ENCODE measurements around the gene ZC3H14. TPM values are rescaled to one million over a fixed set of nuclear protein-coding genes. Genes with fewer than 3 reads are reported as not detected.

Gene ZC3H14
- total RNA-seq, 4 donors from 2014 or later: 52.8 to 71.4 (median 59.3) TPM

DNA sequence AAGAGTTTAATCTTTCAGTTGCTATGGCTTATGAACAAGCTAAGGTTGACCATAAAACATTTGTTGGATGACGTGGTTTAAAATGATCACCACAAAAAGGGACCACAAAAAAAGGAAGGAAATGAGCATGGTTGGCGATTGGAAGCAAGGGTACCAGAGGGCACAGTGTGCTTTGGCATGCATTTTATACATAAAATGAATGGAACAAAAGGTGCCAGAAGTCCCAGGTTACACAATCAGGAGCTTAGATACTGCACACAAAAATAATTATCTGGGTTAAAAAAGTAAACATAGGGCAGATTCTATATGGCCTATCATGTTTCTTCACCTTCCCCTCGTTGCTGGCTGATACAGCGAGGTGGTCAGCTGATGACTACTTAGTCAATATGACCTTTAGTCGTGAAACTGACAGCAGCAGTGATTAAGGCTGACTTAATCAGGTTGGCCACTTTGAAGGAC, 50.7 kb downstream of the ZC3H14 start:
- WGBS, 2 donors: 56 to 67% methylated on average over 5 of the region's 5 CpGs
- H3K27ac ChIP-seq: no peak overlapping the region

DNA sequence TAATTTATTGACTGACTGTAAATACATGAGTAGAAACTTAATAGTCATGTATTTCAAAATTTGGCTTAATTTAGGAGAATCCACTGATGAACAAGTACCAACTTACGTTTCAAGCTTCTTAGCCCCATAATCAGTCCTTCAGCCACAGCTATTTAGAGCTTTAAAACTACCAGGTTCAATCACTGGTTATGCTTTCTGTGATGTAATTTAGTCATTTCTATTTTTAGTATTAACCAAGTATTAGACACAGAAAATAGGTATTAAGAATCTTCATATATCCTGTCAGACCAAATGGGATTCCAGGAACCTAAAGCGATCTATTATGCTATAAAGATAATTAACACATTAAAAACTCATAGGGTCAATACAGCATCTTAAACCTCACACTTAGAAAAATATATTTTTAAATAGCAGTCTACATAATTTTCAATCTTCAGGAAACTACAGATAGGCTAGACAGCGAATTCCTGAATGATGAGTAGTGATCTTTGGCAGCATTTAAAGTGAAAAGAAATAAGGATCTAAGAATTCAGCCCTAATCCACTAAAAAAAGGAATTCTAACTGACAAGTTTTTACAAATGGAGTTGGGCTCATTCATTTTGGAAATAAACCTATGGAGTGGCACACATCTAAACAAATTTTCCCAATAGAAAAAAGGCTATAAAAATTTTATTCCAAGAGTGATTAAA, 51.5 kb downstream of the ZC3H14 start:
- Histone ChIP-seq H3K27ac (no peak overlapping the region), H3K9me3 (no peaks in the 10 kb centered on the region), H3K4me1 (peaks cover 0 to 7% (median 3%) of the 10 kb centered on the region in 4 donors), H3K27me3 (no peaks in the 10 kb centered on the region), H3K4me3 (no peak overlapping the region), H3K36me3 (peaks cover 2 to 63% (median 4%) of the 10 kb centered on the region in 3 donors)
- no peak for DNase-seq (ENCODE audit: low spot score in 2 of 2)
- TF ChIP-seq EP300 (IDR thresholded peaks at IDR 0.05): no peak
- TF ChIP-seq, protein P1, sequence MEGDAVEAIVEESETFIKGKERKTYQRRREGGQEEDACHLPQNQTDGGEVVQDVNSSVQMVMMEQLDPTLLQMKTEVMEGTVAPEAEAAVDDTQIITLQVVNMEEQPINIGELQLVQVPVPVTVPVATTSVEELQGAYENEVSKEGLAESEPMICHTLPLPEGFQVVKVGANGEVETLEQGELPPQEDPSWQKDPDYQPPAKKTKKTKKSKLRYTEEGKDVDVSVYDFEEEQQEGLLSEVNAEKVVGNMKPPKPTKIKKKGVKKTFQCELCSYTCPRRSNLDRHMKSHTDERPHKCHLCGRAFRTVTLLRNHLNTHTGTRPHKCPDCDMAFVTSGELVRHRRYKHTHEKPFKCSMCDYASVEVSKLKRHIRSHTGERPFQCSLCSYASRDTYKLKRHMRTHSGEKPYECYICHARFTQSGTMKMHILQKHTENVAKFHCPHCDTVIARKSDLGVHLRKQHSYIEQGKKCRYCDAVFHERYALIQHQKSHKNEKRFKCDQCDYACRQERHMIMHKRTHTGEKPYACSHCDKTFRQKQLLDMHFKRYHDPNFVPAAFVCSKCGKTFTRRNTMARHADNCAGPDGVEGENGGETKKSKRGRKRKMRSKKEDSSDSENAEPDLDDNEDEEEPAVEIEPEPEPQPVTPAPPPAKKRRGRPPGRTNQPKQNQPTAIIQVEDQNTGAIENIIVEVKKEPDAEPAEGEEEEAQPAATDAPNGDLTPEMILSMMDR (IDR thresholded peaks at IDR 0.05): no peak
- TF ChIP-seq POLR2A (IDR thresholded peaks at IDR 0.05): no peak
- WGBS, 2 donors: 65 to 68% methylated on average over 3 of the region's 3 CpGs

More for the DNA sequence above, 50.7 kb downstream of the ZC3H14 start:
- no peak for DNase-seq (ENCODE audit: low spot score in 2 of 2)
- Histone ChIP-seq H3K9me3 (no peaks in the 10 kb centered on the region), H3K4me3 (no peak overlapping the region), H3K27me3 (no peaks in the 10 kb centered on the region), H3K36me3 (peaks cover 2 to 63% (median 4%) of the 10 kb centered on the region in 3 donors), H3K4me1 (peaks cover 0 to 7% (median 3%) of the 10 kb centered on the region in 4 donors)
- TF ChIP-seq EP300 (IDR thresholded peaks at IDR 0.05): no peak
- TF ChIP-seq POLR2A (IDR thresholded peaks at IDR 0.05): no peak
- TF ChIP-seq, protein P1 (IDR thresholded peaks at IDR 0.05): no peak

DNA sequence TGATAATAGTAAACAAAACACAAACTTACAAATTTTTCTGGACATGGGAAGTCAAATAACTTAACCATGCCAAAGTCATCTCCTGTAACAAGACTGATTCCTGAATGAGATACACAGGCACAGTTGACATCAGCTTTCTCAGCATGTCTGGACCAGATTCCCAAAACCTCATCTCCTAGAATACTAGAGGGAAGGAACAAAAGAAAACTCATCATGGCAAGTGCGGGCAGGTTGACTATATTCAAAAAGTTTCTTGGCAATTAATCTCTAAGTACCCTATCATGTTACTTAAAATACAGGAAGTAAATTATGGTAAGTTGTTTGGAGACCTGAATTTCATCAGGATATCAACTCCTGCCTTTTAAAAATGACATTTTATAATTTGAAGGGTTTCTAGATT, 53.9 kb downstream of the ZC3H14 start:
- Histone ChIP-seq H3K27ac (no peak overlapping the region), H3K9me3 (no peaks in the 10 kb centered on the region), H3K4me1 (peaks cover 0 to 7% (median 3%) of the 10 kb centered on the region in 4 donors), H3K36me3 (peaks cover 2 to 43% (median 4%) of the 10 kb centered on the region in 3 donors), H3K27me3 (no peaks in the 10 kb centered on the region), H3K4me3 (no peak overlapping the region)
- DNase-seq (ENCODE audit: low spot score in 2 of 2): no peak
- TF ChIP-seq POLR2A (IDR thresholded peaks at IDR 0.05) (no peak), EP300 (IDR thresholded peaks at IDR 0.05) (no peak)
- TF ChIP-seq, protein P1 (IDR thresholded peaks at IDR 0.05): no peak
- 92 to 93% methylated on average over 1 of the region's 1 CpG for WGBS, 2 donors

DNA sequence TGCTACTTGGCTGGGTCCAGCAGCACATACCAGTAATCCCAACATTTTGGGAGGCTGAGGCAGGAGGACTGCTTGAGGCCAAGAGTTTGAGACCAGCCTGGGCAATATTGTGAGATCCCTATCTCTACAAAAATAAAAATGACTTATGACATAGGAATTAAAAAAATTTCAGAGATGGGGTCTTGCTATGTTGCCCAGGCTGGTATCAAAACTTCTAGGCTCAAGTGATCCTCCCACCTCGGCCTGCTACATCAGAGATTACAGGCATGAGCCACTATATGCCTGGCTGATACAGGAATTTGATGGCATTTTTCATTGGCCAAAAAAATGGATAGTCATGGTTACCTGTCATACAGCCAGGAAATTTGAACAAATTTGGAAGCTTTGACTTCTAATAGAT, 54.6 kb downstream of the ZC3H14 start:
- no peaks in the 10 kb centered on the region for H3K9me3 ChIP-seq
- no peak overlapping the region for H3K27ac ChIP-seq
- peaks cover 0 to 7% (median 3%) of the 10 kb centered on the region in 4 donors for H3K4me1 ChIP-seq
- 71 to 86% methylated on average over 1 of the region's 1 CpG for WGBS, 2 donors
- H3K36me3 ChIP-seq: peaks cover 0 to 38% (median 2%) of the 10 kb centered on the region in 3 donors
- DNase-seq (ENCODE audit: low spot score in 2 of 2): no peak
- no peaks in the 10 kb centered on the region for H3K27me3 ChIP-seq
- H3K4me3 ChIP-seq: no peak overlapping the region
- TF ChIP-seq EP300 (IDR thresholded peaks at IDR 0.05) (no peak), POLR2A (IDR thresholded peaks at IDR 0.05) (no peak)
- TF ChIP-seq, protein P1 (IDR thresholded peaks at IDR 0.05): no peak

DNA sequence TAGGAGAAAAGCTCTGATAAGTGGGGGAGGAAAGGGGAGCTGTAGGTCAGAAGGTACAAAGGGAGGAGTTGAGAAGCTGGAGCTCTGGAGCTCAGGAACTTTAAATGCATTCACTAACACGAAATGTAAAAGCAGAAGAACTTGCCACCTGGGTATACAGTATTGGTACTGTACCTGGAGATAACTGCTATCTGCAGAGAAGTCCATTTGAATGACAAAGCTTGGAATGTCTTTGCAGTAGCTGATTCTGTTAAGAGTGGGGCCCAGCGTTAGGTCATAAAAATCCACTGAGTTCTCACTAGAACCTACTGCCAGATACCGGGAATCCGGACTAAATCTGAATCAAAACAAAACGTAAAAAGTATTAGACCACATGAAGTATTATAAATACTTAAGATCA, 55.6 kb downstream of the ZC3H14 start:
- TF ChIP-seq EP300 (IDR thresholded peaks at IDR 0.05) (no peak), POLR2A (IDR thresholded peaks at IDR 0.05) (no peak)
- TF ChIP-seq, protein P1 (IDR thresholded peaks at IDR 0.05): no peak
- Histone ChIP-seq H3K4me1 (peaks cover 0 to 7% (median under 1%) of the 10 kb centered on the region in 4 donors), H3K9me3 (no peaks in the 10 kb centered on the region), H3K4me3 (no peak overlapping the region), H3K27ac (no peak overlapping the region), H3K36me3 (peaks cover 0 to 39% (median 0%) of the 10 kb centered on the region in 3 donors), H3K27me3 (no peaks in the 10 kb centered on the region)
- no peak for DNase-seq (ENCODE audit: low spot score in 2 of 2)
- 70 to 79% methylated on average over 5 of the region's 5 CpGs for WGBS, 2 donors

Measured in tibial nerve (tissue), 4 donors.